MM.1S (cell line): ENCODE data around the gene SUPT3H.

Experiments used
- EZH2 ChIP-seq: fragments of 300-600 bp; sonication (generic); optimal IDR thresholded peaks from 2 replicates; pipeline ENCODE3; 2017; ENCODE audit warnings: low read depth, mild to moderate bottlenecking, antibody characterized with exemption, low read length, mixed read lengths
- TF ChIP-seq, protein P1 (sequence below): fragments of 300-600 bp; sonication (generic); IDR thresholded peaks from 2 replicates; pipeline ENCODE4 v1.5.1; 2016; ENCODE audit warnings: antibody characterized with exemption, low read length, mixed read lengths

DNA sequence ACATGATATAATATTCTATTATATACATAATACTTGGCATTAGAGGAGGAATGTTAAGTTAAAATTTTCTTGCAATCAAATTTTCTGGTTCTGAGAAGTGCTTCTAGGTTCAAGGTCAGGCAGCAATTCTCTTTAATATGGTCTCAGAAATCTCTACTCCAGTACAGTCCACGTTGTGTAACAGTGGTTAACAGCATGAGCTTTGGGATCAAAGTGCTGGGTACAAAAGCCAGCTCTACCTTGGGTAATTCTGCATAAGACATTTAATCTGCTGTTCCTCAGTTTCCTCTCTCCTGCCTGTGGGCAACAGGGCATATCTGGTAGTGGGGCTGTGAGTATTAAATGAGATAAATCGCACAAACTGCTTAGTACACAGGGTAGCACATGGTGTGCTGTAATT is 552.5 kb downstream of the SUPT3H start:
- TF ChIP-seq, protein P1, sequence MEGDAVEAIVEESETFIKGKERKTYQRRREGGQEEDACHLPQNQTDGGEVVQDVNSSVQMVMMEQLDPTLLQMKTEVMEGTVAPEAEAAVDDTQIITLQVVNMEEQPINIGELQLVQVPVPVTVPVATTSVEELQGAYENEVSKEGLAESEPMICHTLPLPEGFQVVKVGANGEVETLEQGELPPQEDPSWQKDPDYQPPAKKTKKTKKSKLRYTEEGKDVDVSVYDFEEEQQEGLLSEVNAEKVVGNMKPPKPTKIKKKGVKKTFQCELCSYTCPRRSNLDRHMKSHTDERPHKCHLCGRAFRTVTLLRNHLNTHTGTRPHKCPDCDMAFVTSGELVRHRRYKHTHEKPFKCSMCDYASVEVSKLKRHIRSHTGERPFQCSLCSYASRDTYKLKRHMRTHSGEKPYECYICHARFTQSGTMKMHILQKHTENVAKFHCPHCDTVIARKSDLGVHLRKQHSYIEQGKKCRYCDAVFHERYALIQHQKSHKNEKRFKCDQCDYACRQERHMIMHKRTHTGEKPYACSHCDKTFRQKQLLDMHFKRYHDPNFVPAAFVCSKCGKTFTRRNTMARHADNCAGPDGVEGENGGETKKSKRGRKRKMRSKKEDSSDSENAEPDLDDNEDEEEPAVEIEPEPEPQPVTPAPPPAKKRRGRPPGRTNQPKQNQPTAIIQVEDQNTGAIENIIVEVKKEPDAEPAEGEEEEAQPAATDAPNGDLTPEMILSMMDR, result no peak
- no peak for TF ChIP-seq EZH2
